SK-N-SH treated with all-trans-retinoic acid at 6 μM for 48 hours (cell line): ENCODE measurements around the gene RASA2.
A peak's percentile ranks its signal among the peaks of the same experiment; 100 is the strongest.

Experiments used
- ATAC-seq: fragments of 200-7000 bp; cut with Tn5 transposase; 3 replicates; pipeline ENCODE4 v1.9.1; 2020; ENCODE audit warnings: mild to moderate bottlenecking, moderate library complexity
- ARNTL ChIP-seq: fragments of 450-650 bp; formaldehyde crosslinking; IDR thresholded peaks from 2 replicates; pipeline ENCODE4 v1.5.0; 2020; ENCODE audit warnings: low read depth, mild to moderate bottlenecking, moderate library complexity, borderline replicate concordance
- BACH2 ChIP-seq: fragments of 250-450 bp; sonication (Bioruptor Pico); IDR thresholded peaks from 2 replicates; pipeline ENCODE4 v1.9.0; 2021; ENCODE audit warnings: mild to moderate bottlenecking, borderline replicate concordance
- CSDC2 ChIP-seq: fragments of 250-450 bp; sonication (Bioruptor Pico); IDR thresholded peaks from 2 replicates; pipeline ENCODE4 v1.5.0; 2020; ENCODE audit warnings: mild to moderate bottlenecking, moderate library complexity
- CSRNP3 ChIP-seq: fragments of 250-450 bp; sonication (Bioruptor Pico); IDR thresholded peaks from 2 replicates; pipeline ENCODE4 v1.5.1; 2021; ENCODE audit warnings: mild to moderate bottlenecking, moderate library complexity
- ESRRG ChIP-seq: fragments of 250-450 bp; sonication (Bioruptor Pico); IDR thresholded peaks from 2 replicates; pipeline ENCODE4 v1.6.1; 2021; ENCODE audit warnings: mild to moderate bottlenecking
- GLIS3 ChIP-seq: fragments of 250-450 bp; sonication (Bioruptor Pico); IDR thresholded peaks from 2 replicates; pipeline ENCODE4 v1.5.0; 2020; ENCODE audit warnings: mild to moderate bottlenecking, moderate library complexity
- ISL1 ChIP-seq: fragments of 250-450 bp; sonication (Bioruptor Pico); IDR thresholded peaks from 2 replicates; pipeline ENCODE4 v2.1.2; 2022; ENCODE audit warnings: mild to moderate bottlenecking, moderate library complexity
- OSR1 ChIP-seq: fragments of 250-450 bp; sonication (Bioruptor Pico); IDR thresholded peaks from 2 replicates; pipeline ENCODE4 v1.8.0; 2022; ENCODE audit warnings: moderate library complexity, mild to moderate bottlenecking, inconsistent platforms
- POU6F1 ChIP-seq: fragments of 250-450 bp; sonication (Bioruptor Pico); IDR thresholded peaks from 2 replicates; pipeline ENCODE4 v1.8.0; 2021; ENCODE audit warnings: low read depth, mild to moderate bottlenecking, moderate library complexity, borderline replicate concordance
- SNAI2 ChIP-seq: fragments of 250-450 bp; sonication (Bioruptor Pico); IDR thresholded peaks from 2 replicates; pipeline ENCODE4 v1.5.0; 2020; ENCODE audit warnings: mild to moderate bottlenecking, moderate library complexity
- TCF4 ChIP-seq: fragments of 250-450 bp; sonication (Bioruptor Pico); IDR thresholded peaks from 2 replicates; pipeline ENCODE4 v1.8.0; 2021; ENCODE audit warnings: mild to moderate bottlenecking, moderate library complexity, borderline replicate concordance
- TOX ChIP-seq: fragments of 250-450 bp; sonication (Bioruptor Pico); IDR thresholded peaks from 2 replicates; pipeline ENCODE4 v1.8.0; 2021; ENCODE audit warnings: mild to moderate bottlenecking, moderate library complexity, borderline replicate concordance
- ZC3H10 ChIP-seq: fragments of 250-450 bp; sonication (Bioruptor Pico); IDR thresholded peaks from 2 replicates; pipeline ENCODE4 v1.5.1; 2021; ENCODE audit warnings: mild to moderate bottlenecking, moderate library complexity
- ZFP3 ChIP-seq: fragments of 250-450 bp; sonication (Bioruptor Pico); IDR thresholded peaks from 2 replicates; pipeline ENCODE4 v1.5.0; 2020; ENCODE audit warnings: mild to moderate bottlenecking, moderate library complexity
- ZFP30 ChIP-seq: fragments of 450-650 bp; formaldehyde crosslinking; IDR thresholded peaks from 2 replicates; pipeline ENCODE4 v1.5.0; 2022; ENCODE audit warnings: mild to moderate bottlenecking, moderate library complexity
- ZNF565 ChIP-seq: fragments of 450-650 bp; formaldehyde crosslinking; conservative IDR thresholded peaks from 2 replicates; pipeline ENCODE4 v1.5.0; 2020; ENCODE audit warnings: low read depth, mild to moderate bottlenecking, moderate library complexity
- ZNF70 ChIP-seq: fragments of 450-650 bp; formaldehyde crosslinking; IDR thresholded peaks from 2 replicates; pipeline ENCODE4 v1.5.0; 2020; ENCODE audit warnings: mild to moderate bottlenecking, moderate library complexity
- ZNF8 ChIP-seq: fragments of 450-650 bp; formaldehyde crosslinking; IDR thresholded peaks from 2 replicates; pipeline ENCODE4 v1.5.0; 2020; ENCODE audit warnings: mild to moderate bottlenecking, moderate library complexity
- TF ChIP-seq, protein P1 (sequence below): fragments of 250-450 bp; sonication (Bioruptor Pico); IDR thresholded peaks from 2 replicates; pipeline ENCODE4 v1.8.0; 2020; ENCODE audit warnings: mild to moderate bottlenecking, moderate library complexity, borderline replicate concordance
- TF ChIP-seq, protein P2 (sequence below): fragments of 250-450 bp; sonication (Bioruptor Pico); IDR thresholded peaks from 2 replicates; pipeline ENCODE4 v1.5.1; 2020; ENCODE audit warnings: low read depth, mild to moderate bottlenecking, moderate library complexity

Gene RASA2

DNA sequence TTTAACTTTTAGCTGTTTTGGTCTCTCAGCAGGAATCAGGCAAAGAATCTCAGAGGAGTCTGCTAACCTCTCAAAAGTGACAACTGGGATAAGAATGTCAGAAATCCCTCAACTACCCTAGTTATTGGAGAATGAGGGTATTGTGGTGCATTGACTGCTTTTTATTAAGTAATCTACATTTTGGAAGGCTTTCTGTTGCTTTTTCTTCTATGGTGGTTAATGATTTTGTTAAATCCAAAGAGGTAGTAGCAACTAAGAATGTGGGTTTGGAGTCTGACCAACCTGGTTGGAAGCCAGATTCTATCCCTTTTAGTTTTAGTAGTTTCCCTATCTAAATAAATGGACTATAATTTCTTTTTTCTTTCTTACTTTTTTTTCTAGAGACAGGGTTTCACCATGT is 156.6 kb downstream of the RASA2 start (continued):
- TF ChIP-seq, protein P1, sequence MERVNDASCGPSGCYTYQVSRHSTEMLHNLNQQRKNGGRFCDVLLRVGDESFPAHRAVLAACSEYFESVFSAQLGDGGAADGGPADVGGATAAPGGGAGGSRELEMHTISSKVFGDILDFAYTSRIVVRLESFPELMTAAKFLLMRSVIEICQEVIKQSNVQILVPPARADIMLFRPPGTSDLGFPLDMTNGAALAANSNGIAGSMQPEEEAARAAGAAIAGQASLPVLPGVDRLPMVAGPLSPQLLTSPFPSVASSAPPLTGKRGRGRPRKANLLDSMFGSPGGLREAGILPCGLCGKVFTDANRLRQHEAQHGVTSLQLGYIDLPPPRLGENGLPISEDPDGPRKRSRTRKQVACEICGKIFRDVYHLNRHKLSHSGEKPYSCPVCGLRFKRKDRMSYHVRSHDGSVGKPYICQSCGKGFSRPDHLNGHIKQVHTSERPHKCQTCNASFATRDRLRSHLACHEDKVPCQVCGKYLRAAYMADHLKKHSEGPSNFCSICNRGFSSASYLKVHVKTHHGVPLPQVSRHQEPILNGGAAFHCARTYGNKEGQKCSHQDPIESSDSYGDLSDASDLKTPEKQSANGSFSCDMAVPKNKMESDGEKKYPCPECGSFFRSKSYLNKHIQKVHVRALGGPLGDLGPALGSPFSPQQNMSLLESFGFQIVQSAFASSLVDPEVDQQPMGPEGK: no peak
- no peak for TF ChIP-seq ZC3H10 (CRISPR knock-in tag)

DNA sequence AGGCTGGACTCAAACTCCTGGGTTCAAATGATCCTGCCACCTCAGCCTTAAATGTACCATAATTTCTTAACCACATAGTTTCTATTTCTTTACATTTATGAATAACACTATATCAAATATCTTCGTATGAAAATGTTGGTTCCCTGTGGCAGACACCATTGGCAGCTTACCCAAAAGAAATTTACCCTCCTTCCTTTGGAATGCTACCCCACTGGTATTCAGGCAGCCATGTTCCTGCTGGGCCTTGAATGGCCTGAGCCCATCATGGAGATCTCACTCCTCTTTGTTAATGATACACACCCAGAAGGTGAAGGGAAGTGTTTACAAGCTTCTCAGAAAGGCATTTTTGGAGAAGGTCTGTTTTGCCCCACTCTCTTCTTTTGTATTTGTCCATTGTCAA is 157.0 kb downstream of the RASA2 start:
- TF ChIP-seq ZNF8 (CRISPR knock-in tag) (no peak), TCF4 (CRISPR knock-in tag) (no peak), CSRNP3 (CRISPR knock-in tag) (no peak), SNAI2 (no peak), ZC3H10 (CRISPR knock-in tag) (no peak), ISL1 (CRISPR knock-in tag) (no peak), ZFP3 (CRISPR knock-in tag) (no peak), GLIS3 (CRISPR knock-in tag) (no peak), ZNF70 (no peak), BACH2 (CRISPR knock-in tag) (no peak), OSR1 (no peak), ESRRG (CRISPR knock-in tag) (no peak), TOX (CRISPR knock-in tag) (no peak), POU6F1 (CRISPR knock-in tag) (no peak), ARNTL (CRISPR knock-in tag) (no peak), CSDC2 (CRISPR knock-in tag) (no peak)
- TF ChIP-seq, protein P2, sequence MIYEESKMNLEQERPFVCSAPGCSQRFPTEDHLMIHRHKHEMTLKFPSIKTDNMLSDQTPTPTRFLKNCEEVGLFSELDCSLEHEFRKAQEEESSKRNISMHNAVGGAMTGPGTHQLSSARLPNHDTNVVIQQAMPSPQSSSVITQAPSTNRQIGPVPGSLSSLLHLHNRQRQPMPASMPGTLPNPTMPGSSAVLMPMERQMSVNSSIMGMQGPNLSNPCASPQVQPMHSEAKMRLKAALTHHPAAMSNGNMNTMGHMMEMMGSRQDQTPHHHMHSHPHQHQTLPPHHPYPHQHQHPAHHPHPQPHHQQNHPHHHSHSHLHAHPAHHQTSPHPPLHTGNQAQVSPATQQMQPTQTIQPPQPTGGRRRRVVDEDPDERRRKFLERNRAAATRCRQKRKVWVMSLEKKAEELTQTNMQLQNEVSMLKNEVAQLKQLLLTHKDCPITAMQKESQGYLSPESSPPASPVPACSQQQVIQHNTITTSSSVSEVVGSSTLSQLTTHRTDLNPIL (CRISPR knock-in tag): no peak
- TF ChIP-seq, protein P1: no peak
- ATAC-seq: no peak

DNA sequence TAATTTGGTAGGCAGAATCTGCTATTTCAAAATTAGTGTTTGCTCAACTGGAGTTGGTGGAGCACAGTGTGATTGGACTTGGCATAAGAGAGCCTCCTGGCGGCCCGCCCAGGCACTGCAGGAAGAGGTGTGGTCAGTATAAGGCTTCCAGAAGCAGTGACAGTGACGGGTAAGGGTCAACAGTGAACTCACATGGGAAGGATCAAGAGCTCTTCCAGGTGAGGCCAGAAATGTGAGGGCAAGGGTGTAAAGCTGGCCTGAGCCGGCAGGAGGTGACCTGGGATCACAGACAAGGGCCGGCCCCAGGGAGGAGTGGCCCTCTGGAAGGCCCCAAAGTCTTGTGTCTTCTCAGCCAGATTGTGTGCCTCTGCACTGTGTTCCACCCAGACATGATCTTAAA is 158.1 kb downstream of the RASA2 start:
- TF ChIP-seq ZC3H10 (CRISPR knock-in tag): no peak
- no peak for TF ChIP-seq ISL1 (CRISPR knock-in tag)
- TF ChIP-seq GLIS3 (CRISPR knock-in tag): no peak
- no peak for TF ChIP-seq BACH2 (CRISPR knock-in tag)
- no peak for TF ChIP-seq ZFP3 (CRISPR knock-in tag)
- ATAC-seq: peak; percentile 89

- TF ChIP-seq ZNF70: peak; percentile 61; the same call in 1 of the 2 replicates
- no peak for TF ChIP-seq GLIS3 (CRISPR knock-in tag)
- ATAC-seq: peak; percentile 96
Measured at GRCh38 chr3:141646760-141647561, 160.1 kb downstream of the RASA2 start.

GRCh38 chr3:141647562-141647915 is 160.7 kb downstream of the RASA2 start:
- ATAC-seq: no peak
- TF ChIP-seq, protein P2 (CRISPR knock-in tag): no peak
- no peak for TF ChIP-seq ZFP30 (CRISPR knock-in tag)
- no peak for TF ChIP-seq ESRRG (CRISPR knock-in tag)
- no peak for TF ChIP-seq ARNTL (CRISPR knock-in tag)
- no peak for TF ChIP-seq BACH2 (CRISPR knock-in tag)
- no peak for TF ChIP-seq GLIS3 (CRISPR knock-in tag)
- TF ChIP-seq ZNF70: no peak
- no peak for TF ChIP-seq POU6F1 (CRISPR knock-in tag)
- no peak for TF ChIP-seq ISL1 (CRISPR knock-in tag)
- no peak for TF ChIP-seq OSR1
- TF ChIP-seq TCF4 (CRISPR knock-in tag): no peak
- no peak for TF ChIP-seq CSDC2 (CRISPR knock-in tag)
- TF ChIP-seq ZNF565: no peak
- no peak for TF ChIP-seq TOX (CRISPR knock-in tag)
